Heart left ventricle (tissue), 16 donors: ENCODE data around the gene AQP6. TPM values are rescaled to one million over a fixed set of nuclear protein-coding genes. Genes with fewer than 3 reads are reported as not detected.
"Not testable (repeated sequence)": the region's sequence is repeated elsewhere in the genome, so short reads cannot be mapped to it uniquely, and the experiment has no call there.

Experiments used
- ATAC-seq, 4 donors: fragments of 200-7000 bp; cut with Tn5 transposase; one replicate each; pipeline ENCODE4 v1.9.1; 2020 to 2022; ENCODE audit warnings: moderate library complexity in 4 of 4, mild to moderate bottlenecking in 3 of 4, moderate number of reproducible peaks in 1 of 4
- DNase-seq, 5 donors: peaks; one replicate each; pipeline ENCODE4 v3.0.0-alpha.2; 2020
- H3K27ac ChIP-seq, 12 donors: fragments of 200-600 bp; sonication (generic) in 4 of 12; one replicate each; pipeline versions ENCODE4 v1.5.0 to v1.8.0; 2016 to 2022; ENCODE audit warnings: mild to moderate bottlenecking in 2 of 12
- H3K27me3 ChIP-seq, 9 donors: fragments of 200-600 bp; sonication (generic) in 2 of 9; one replicate each; pipeline versions ENCODE4 v1.5.1 to v1.8.0; 2016 to 2022; ENCODE audit warnings: mild to moderate bottlenecking in 3 of 9
- H3K36me3 ChIP-seq, 9 donors: fragments of 200-600 bp; sonication (generic) in 2 of 9; one replicate each; pipeline versions ENCODE4 v1.5.0 to v1.8.0; 2018 to 2022; ENCODE audit warnings: mild to moderate bottlenecking in 2 of 9
- H3K4me1 ChIP-seq, 12 donors: fragments of 200-600 bp; sonication (generic) in 4 of 12; one replicate each; pipeline versions ENCODE4 v1.5.0 to v1.8.0; 2016 to 2022; ENCODE audit warnings: mild to moderate bottlenecking in 3 of 12
- H3K4me3 ChIP-seq, 12 donors: fragments of 200-600 bp; sonication (generic) in 4 of 12; one replicate each; pipeline versions ENCODE4 v1.5.0 to v1.8.0; 2017 to 2022; ENCODE audit warnings: mild to moderate bottlenecking in 9 of 12, moderate library complexity in 4 of 12
- H3K9me3 ChIP-seq, 12 donors: fragments of 200-600 bp; sonication (generic) in 4 of 12; one replicate each; pipeline versions ENCODE4 v1.5.0 to v1.8.0; 2016 to 2022; ENCODE audit warnings: mild to moderate bottlenecking in 1 of 12
- CTCF ChIP-seq, 12 donors: fragments of 200-600 bp; sonication (generic) in 4 of 12; IDR thresholded peaks; one replicate each; pipeline versions ENCODE4 v1.5.0 to v1.8.0; 2018 to 2022; ENCODE audit warnings: antibody characterized with exemption in 12 of 12, mild to moderate bottlenecking in 5 of 12
- POLR2A ChIP-seq, 2 donors: fragments of 450-650 bp; IDR thresholded peaks; one replicate each; pipeline ENCODE4 v1.6.1; 2017; ENCODE audit warnings: antibody characterized with exemption in 2 of 2, mild to moderate bottlenecking in 2 of 2, moderate library complexity in 2 of 2
- WGBS, 4 donors: extraction: QIAGEN DNeasy Blood & Tissue Kit in 2 of 4; methylation state at CpG; one replicate each; pipeline versions ENCODE4 v1.1.5 to v1.1.7; 2013 to 2018; 5-methylcytosine and 5-hydroxymethylcytosine counted together
- intact Hi-C, 10 donors: fragments of 100-400 bp; cut with DNase I; formaldehyde crosslinking; loops; one replicate each; pipeline versions ENCODE4 v1.11.1 to v1.14.2; 2022
- polyA plus RNA-seq, 2 donors: library from polyadenylated mRNA; stranded (reverse); fragments of 200-250 nt; gene quantifications; one replicate each; pipeline ENCODE4 v1.2.3, GENCODE V29; 2013
- total RNA-seq, 9 donors: library from RNA; depleted of rRNA in 2 of 9; stranded (reverse); fragments of >200 nt in 2 of 9; fragmentation: NEBNext Ultra II Directional in 3 of 9; extraction: Animal tissue kit (Norgen Biotek cat#: 25700) in 3 of 9; gene quantifications; one replicate each; pipeline versions ENCODE4 v1.1.0 to v1.2.4, GENCODE V29; 2016 to 2023
- donor health status: ischemic (EF 13 %, LVEDD 7.1; RV severe dilation, severe dysfunction).
- donor health status: healthy with polysubstance abuse.
- donor health status: DM: no; HTN: yes; CAD: no.
- donor health status: DM: no; HTN: no; CAD: no.
- donor health status: ischemic (EF 25% LVEDD 6.9; RV normal size, moderate dysfunction).
- donor health status: ischemic (EF 25% LVEDD 5.7; RV mildly dilated, moderate dysfunction).
- donor health status: healthy.
- donor health status: DM: yes; HTN: yes; CAD: no.
- donor health status: ischemic (EF 35%, LVEDD 5.7; RV mildly dilated, moderate dysfunction).
- donor health status: nonischemic (EF 11% LVEDD 7.7; RV severe dilation, severe dysfunction).
- donor health status: DM: yes; HTN: yes; CAD: no.
- donor health status: PGD.
- donor health status: ischemic (EF 29% LVEDD 5.4; RV normal size, mild dysfunction).
- donor health status: nonischemic (EF 23%, LVEDD 6.1; RV moderate dilation, normal function).

The AQP6 gene
- total and polyA plus RNA-seq, 11 donors = 0.04 TPM; not detected in 9

DNA sequence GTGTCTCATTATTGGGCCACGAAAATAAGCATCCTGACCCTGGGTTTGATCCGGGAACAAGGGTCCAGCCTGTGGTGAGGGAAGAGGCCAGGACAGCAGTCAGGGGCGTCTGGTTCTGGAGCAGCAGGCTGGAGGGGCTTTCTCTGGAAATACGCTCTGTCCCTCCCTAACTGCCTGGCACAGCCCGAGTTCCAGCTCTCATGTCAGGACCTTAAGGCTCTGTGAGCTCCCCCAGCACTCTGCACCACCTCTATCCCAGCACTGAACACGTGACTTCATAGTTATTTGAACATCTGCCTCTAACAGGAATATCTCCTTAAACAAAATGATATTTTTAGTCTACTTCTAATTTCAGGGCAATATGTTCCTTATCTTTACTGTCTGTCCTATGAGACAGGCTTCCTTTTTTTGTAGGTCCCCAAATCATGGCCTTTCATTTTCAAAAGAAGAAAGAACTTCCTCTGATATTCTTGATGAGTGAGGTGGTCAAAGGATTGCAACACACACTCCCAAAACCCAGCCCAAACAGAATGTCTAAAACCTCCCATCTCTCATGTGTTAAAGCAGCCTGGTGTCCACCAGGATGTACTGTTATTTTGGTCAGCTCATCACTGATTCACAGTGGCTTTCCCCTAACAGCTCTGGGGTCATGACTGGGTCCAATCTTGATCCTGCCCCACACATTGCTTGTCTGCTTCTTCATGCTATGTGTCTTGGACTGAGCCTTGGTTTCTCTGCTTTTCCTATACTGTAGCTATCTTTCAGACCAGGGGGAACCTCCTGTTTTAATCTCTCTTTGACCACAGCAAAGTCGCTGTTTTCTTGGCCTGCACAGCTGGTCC, 9.7 kb downstream of the AQP6 start:
- TF ChIP-seq CTCF (IDR thresholded peaks at IDR 0.05) (no peak), POLR2A (IDR thresholded peaks at IDR 0.05) (no peak)
- Histone ChIP-seq H3K27me3 (no peaks in the 10 kb centered on the region), H3K4me3 (no peak overlapping the region), H3K36me3 (no peaks in the 10 kb centered on the region), H3K9me3 (no peaks in the 10 kb centered on the region), H3K4me1 (peaks cover 0 to 34% (median 12%) of the 10 kb centered on the region in 12 donors), H3K27ac (peak overlapping the region in 2 of 12 donors; percentile 26 to 77)
- intact Hi-C loops = no loop called here
- whole genome bisulfite sequencing, 4 donors = 84 to 92% (median 88%) methylated on average over 7 of the region's 7 CpGs
- ATAC-seq (no peak), DNase-seq (no peak)

DNA sequence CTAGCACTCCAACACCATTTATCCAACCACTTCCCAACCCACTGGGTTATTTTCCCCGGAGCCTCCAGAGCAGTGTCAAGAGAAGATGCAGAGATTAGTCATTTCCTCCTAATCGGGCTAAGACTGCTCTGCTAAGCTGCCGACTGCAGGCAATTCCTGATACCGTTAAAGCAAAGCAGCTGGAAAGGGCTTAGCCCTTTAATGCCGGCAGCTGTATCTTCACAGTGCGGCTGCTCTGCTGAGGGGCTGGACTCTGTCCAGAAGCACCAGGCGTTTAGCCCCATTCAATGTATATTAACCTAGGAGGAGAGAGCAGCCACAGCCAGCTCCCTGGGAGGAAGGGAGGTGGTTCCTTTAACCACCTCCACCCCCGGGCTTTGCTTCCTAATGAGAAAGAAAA, 11.1 kb downstream of the AQP6 start:
- Histone ChIP-seq H3K27ac (peak overlapping the region in 6 of 12 donors; percentile 2 to 60 (median 30)), H3K4me3 (peak overlapping the region in 2 of 12 donors; percentile 2 to 19), H3K27me3 (no peaks in the 10 kb centered on the region), H3K36me3 (no peaks in the 10 kb centered on the region), H3K9me3 (no peaks in the 10 kb centered on the region), H3K4me1 (peaks cover 0 to 41% (median 12%) of the 10 kb centered on the region in 12 donors)
- intact Hi-C loops = no loop called here
- ATAC-seq = peak; percentile 59 to 90 (median 85)
- TF ChIP-seq POLR2A (IDR thresholded peaks at IDR 0.05) (no peak), CTCF (IDR thresholded peaks at IDR 0.05) (no peak)
- WGBS, 4 donors = 1 to 5% (median 3%) methylated on average over 8 of the region's 8 CpGs
- DNase-seq = no peak

DNA sequence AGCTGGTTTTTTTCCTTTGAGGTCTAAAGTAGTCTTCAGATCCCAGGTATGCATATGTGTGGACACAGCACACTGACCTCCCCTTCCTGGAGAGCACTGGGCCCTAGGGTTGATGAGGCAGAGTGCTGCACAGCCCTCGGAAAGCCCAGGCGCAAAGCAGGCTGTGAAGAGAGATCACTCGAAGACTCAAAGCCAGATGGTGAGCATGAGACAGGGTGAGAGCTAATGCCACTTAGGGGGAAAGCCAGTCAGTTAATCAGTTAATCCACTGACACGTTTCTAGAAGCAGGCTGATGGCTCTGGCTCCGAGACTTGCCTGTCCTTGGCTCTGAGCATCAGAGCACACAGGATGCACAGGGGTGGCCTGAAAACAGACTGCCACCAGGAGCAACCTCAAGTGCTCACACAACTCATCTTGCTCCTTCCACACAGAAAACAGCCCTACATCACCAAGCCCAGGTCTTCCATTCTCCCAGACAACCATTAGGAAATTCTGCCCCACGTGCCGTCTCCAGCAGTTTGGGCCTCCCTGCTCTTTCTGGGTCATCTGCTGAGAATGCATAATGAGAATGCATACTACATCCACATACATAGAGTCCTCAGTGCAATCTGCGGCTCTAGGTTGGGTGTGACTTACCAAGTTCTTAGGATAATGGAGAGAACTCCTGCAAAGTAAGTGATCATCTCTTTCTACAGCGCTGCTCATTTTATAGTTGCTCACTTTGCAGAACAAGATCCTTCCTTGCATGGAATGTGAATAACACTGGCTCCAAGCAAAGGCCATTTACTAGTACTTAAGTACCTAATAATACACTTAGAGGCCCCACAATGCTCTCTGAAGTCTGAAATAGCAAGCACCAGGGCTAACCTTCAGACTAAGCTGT, 12.0 kb downstream of the AQP6 start:
- TF ChIP-seq CTCF (IDR thresholded peaks at IDR 0.05) = no peak
- TF ChIP-seq POLR2A (IDR thresholded peaks at IDR 0.05) = no peak
- ATAC-seq = no peak
- no peaks in the 10 kb centered on the region for H3K27me3 ChIP-seq
- H3K9me3 ChIP-seq = no peaks in the 10 kb centered on the region
- H3K27ac ChIP-seq = peak overlapping the region in 5 of 12 donors; percentile 2 to 60 (median 32)
- no peak overlapping the region for H3K4me3 ChIP-seq
- DNase-seq = no peak
- 82 to 87% (median 85%) methylated on average over 7 to 9 of the region's 9 CpGs for WGBS, 4 donors
- H3K36me3 ChIP-seq = peaks cover 0 to 3% (median 0%) of the 10 kb centered on the region in 9 donors
- intact Hi-C loops = no loop called here
- peaks cover 0 to 41% (median 12%) of the 10 kb centered on the region in 12 donors for H3K4me1 ChIP-seq

- no peaks in the 10 kb centered on the region for H3K27me3 ChIP-seq
- peaks cover 0 to 46% (median 12%) of the 10 kb centered on the region in 12 donors for H3K4me1 ChIP-seq
- intact Hi-C loops = no loop called here
- no peak overlapping the region for H3K4me3 ChIP-seq
- no peak for DNase-seq
- WGBS, 4 donors = 93 to 99% (median 96%) methylated on average over 5 of the region's 5 CpGs
- H3K36me3 ChIP-seq = peaks cover 0 to 10% (median 5%) of the 10 kb centered on the region in 9 donors
- no peak for ATAC-seq
- TF ChIP-seq POLR2A (IDR thresholded peaks at IDR 0.05) (no peak), CTCF (IDR thresholded peaks at IDR 0.05) (no peak)
- no peaks in the 10 kb centered on the region for H3K9me3 ChIP-seq
- H3K27ac ChIP-seq = no peak overlapping the region
Measured at GRCh38 chr12:49985981-49986380, 13.2 kb downstream of the AQP6 start.

DNA sequence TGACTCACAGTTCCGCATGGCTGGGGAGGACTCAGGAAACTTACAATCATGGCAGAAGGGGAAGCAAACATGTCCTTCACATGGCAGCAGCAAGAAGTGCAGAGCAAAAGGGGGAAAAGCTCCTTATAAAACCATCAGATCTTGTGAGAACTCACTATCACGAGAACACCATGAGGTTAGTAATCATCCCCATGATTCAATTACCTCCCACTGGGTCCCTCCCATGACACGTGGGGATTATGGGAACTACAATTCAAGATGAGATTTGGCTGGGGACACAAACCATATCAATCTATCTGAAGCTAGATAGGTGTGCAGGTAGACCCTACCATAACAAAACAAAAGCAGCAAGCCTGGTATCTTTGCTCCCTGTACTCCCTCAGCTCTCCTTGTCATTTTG, 13.7 kb downstream of the AQP6 start:
- DNase-seq, H3K27ac ChIP-seq, H3K4me3 ChIP-seq, H3K9me3 ChIP-seq, ATAC-seq, H3K27me3 ChIP-seq, intact Hi-C loops: not testable (repeated sequence)
- Histone ChIP-seq H3K36me3 (peaks cover 0 to 11% (median 5%) of the 10 kb centered on the region in 9 donors), H3K4me1 (peaks cover 0 to 46% (median 12%) of the 10 kb centered on the region in 12 donors)
- WGBS, 4 donors = 87 to 97% (median 95%) methylated on average over 3 of the region's 3 CpGs
